MM.1S (cell line): ENCODE results near the gene RTN4RL2.

Source experiments
- DNase-seq: peaks from one replicate; pipeline ENCODE4 v3.0.0-alpha.2; 2015
- H2AFZ ChIP-seq: fragments of 300-600 bp; sonication (generic); 2 replicates; pipeline ENCODE4 v1.6.0; 2016; ENCODE audit warnings: antibody characterized with exemption, low read length
- H3F3A ChIP-seq: fragments of 300-600 bp; sonication (generic); 2 replicates; pipeline ENCODE4 v1.6.1; 2016; ENCODE audit warnings: mild to moderate bottlenecking, antibody characterized with exemption, low read length, moderate library complexity, mixed read lengths; ENCODE audit not compliant: insufficient read depth
- H3K27ac ChIP-seq: fragments of 300-600 bp; sonication (generic); 2 replicates; pipeline ENCODE4 v1.5.1; 2016; ENCODE audit warnings: mild to moderate bottlenecking, low read length
- H3K27me3 ChIP-seq: fragments of 300-600 bp; sonication (generic); replicated peaks from 2 replicates; pipeline ENCODE4 v1.6.0; 2016; ENCODE audit warnings: low read length; ENCODE audit not compliant: insufficient read depth
- H3K36me3 ChIP-seq: fragments of 300-600 bp; sonication (generic); replicated peaks from 2 replicates; pipeline ENCODE4 v1.6.1; 2016; ENCODE audit warnings: mild to moderate bottlenecking, low read length, mixed read lengths; ENCODE audit not compliant: insufficient read depth
- H3K4me1 ChIP-seq: fragments of 300-600 bp; sonication (generic); 2 replicates; pipeline ENCODE4 v1.6.1; 2016; ENCODE audit warnings: low read length, mixed read lengths
- H3K4me2 ChIP-seq: fragments of 300-600 bp; sonication (generic); 2 replicates; pipeline ENCODE4 v1.6.0; 2016; ENCODE audit warnings: low read depth, low read length
- H3K4me3 ChIP-seq: fragments of 300-600 bp; sonication (generic); 2 replicates; pipeline ENCODE4 v1.5.1; 2016; ENCODE audit warnings: low read length, mixed read lengths
- H3K79me2 ChIP-seq: fragments of 300-600 bp; sonication (generic); 2 replicates; pipeline ENCODE4 v1.6.1; 2016; ENCODE audit warnings: mixed run types, low read length, mixed read lengths
- H3K9ac ChIP-seq: fragments of 300-600 bp; sonication (generic); 2 replicates; pipeline ENCODE4 v1.6.1; 2016; ENCODE audit warnings: low read length, mixed read lengths
- H3K9me2 ChIP-seq: fragments of 300-600 bp; sonication (generic); replicated peaks from 2 replicates; pipeline ENCODE4 v1.6.1; 2016; ENCODE audit warnings: mild to moderate bottlenecking, low read length, mixed read lengths; ENCODE audit not compliant: insufficient read depth
- H3K9me3 ChIP-seq: fragments of 300-600 bp; sonication (generic); replicated peaks from 2 replicates; pipeline ENCODE4 v1.6.1; 2016; ENCODE audit warnings: mild to moderate bottlenecking, low read length, mixed read lengths; ENCODE audit not compliant: insufficient read depth
- H4K20me1 ChIP-seq: fragments of 300-600 bp; sonication (generic); 2 replicates; pipeline ENCODE4 v1.6.1; 2016; ENCODE audit warnings: mild to moderate bottlenecking, low read length, moderate library complexity, mixed read lengths; ENCODE audit not compliant: insufficient read depth
- EZH2 ChIP-seq: fragments of 300-600 bp; sonication (generic); optimal IDR thresholded peaks from 2 replicates; pipeline ENCODE3; 2017; ENCODE audit warnings: low read depth, mild to moderate bottlenecking, antibody characterized with exemption, low read length, mixed read lengths
- EZH2phosphoT487 ChIP-seq: fragments of 300-600 bp; sonication (generic); IDR thresholded peaks from 2 replicates; pipeline ENCODE4 v1.6.1; 2018; ENCODE audit warnings: antibody characterized with exemption, low read length
- TF ChIP-seq, protein P1 (sequence below): fragments of 300-600 bp; sonication (generic); IDR thresholded peaks from 2 replicates; pipeline ENCODE4 v1.5.1; 2016; ENCODE audit warnings: antibody characterized with exemption, low read length, mixed read lengths

Gene RTN4RL2

DNA sequence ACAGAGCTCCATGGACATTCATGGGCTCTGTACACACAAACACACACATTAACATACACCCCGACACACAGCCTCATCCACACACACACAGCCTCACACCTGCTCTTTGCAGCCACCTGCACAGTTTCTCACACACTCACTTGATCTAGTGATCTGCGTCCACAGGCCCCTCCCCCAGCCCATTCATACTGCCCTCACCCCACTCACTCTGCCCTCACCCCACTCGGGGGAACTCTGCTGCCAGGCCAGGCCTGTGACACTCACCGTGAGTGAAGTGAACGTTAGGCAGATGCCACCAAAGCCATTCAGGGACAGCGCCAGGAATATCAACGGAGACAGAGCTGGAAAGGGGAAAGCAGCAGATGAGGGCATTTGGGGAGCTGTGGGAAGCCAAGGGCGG is 40.2 kb downstream of the RTN4RL2 start:
- Histone ChIP-seq H3K27ac (no peak overlapping the region), H3K36me3 (no peaks in the 10 kb centered on the region)
- no peak for DNase-seq

DNA sequence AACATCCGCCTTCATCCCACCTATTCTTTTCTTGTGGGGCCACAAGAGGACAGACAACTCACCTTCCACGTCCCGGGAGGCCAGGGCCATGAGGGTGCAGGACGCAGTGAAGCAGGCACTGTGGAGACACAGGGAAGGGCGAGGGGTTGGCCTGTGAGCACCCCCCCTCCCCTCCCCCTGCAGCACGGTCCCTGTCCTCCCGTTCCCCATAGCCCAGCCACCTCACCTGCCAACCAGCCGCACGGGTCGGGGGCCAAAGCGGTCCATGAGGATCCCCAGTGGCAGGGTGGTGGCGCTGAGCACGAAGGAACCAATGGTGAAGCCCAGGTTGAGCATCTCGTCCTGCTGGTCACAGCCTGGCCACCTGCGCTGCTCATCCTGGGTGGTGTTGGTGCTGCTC is 40.6 kb downstream of the RTN4RL2 start:
- Histone ChIP-seq H3K27me3 (no peaks in the 10 kb centered on the region), H3F3A (no peaks in the 10 kb centered on the region), H3K27ac (no peak overlapping the region), H3K9me3 (no peaks in the 10 kb centered on the region), H3K79me2 (no peaks in the 10 kb centered on the region), H3K9ac (no peak overlapping the region), H4K20me1 (no peaks in the 10 kb centered on the region), H3K9me2 (no peaks in the 10 kb centered on the region), H3K4me3 (no peak overlapping the region), H3K4me2 (no peak overlapping the region), H3K4me1 (no peaks in the 10 kb centered on the region), H3K36me3 (no peaks in the 10 kb centered on the region), H2AFZ (no peak overlapping the region)
- no peak for DNase-seq
- TF ChIP-seq EZH2 (no peak), EZH2phosphoT487 (no peak)
- TF ChIP-seq, protein P1, sequence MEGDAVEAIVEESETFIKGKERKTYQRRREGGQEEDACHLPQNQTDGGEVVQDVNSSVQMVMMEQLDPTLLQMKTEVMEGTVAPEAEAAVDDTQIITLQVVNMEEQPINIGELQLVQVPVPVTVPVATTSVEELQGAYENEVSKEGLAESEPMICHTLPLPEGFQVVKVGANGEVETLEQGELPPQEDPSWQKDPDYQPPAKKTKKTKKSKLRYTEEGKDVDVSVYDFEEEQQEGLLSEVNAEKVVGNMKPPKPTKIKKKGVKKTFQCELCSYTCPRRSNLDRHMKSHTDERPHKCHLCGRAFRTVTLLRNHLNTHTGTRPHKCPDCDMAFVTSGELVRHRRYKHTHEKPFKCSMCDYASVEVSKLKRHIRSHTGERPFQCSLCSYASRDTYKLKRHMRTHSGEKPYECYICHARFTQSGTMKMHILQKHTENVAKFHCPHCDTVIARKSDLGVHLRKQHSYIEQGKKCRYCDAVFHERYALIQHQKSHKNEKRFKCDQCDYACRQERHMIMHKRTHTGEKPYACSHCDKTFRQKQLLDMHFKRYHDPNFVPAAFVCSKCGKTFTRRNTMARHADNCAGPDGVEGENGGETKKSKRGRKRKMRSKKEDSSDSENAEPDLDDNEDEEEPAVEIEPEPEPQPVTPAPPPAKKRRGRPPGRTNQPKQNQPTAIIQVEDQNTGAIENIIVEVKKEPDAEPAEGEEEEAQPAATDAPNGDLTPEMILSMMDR = no peak

More for the DNA sequence above, 40.2 kb downstream of the RTN4RL2 start:
- no peak overlapping the region for H3K4me3 ChIP-seq
- no peaks in the 10 kb centered on the region for H3K4me1 ChIP-seq
- H4K20me1 ChIP-seq = no peaks in the 10 kb centered on the region
- H3F3A ChIP-seq = no peaks in the 10 kb centered on the region
- no peak overlapping the region for H3K9ac ChIP-seq
- H3K9me3 ChIP-seq = no peaks in the 10 kb centered on the region
- no peaks in the 10 kb centered on the region for H3K79me2 ChIP-seq
- TF ChIP-seq, protein P1 = no peak
- TF ChIP-seq EZH2 (no peak), EZH2phosphoT487 (no peak)
- H2AFZ ChIP-seq = no peak overlapping the region
- no peaks in the 10 kb centered on the region for H3K27me3 ChIP-seq
- H3K4me2 ChIP-seq = no peak overlapping the region
- no peaks in the 10 kb centered on the region for H3K9me2 ChIP-seq

DNA sequence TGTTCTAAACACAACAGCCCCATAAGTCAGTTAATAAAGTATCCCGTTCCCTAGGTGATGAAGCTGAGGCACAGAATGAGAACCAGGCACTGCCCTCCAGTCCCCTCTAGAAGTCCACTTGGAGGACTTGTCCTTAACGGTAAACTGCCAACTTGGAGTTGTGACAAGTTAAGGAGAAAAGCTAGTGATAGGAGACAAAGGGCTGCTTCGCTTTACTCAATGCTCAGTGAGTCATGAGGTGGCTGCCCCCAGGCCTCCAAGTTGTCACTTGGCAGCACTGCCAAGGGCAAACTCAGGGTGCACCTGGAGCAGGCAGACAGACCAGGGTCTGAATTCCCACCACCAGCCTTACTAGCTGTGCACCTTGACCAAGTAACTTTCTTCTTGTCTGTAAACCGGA is 41.6 kb downstream of the RTN4RL2 start:
- DNase-seq = no peak
- Histone ChIP-seq H3K4me1 (no peaks in the 10 kb centered on the region), H3K36me3 (no peaks in the 10 kb centered on the region), H3F3A (no peaks in the 10 kb centered on the region), H4K20me1 (no peaks in the 10 kb centered on the region), H3K9ac (no peak overlapping the region), H3K9me2 (no peaks in the 10 kb centered on the region), H3K79me2 (no peaks in the 10 kb centered on the region), H3K4me3 (no peak overlapping the region), H3K9me3 (no peaks in the 10 kb centered on the region), H2AFZ (no peak overlapping the region), H3K27me3 (no peaks in the 10 kb centered on the region), H3K27ac (no peak overlapping the region), H3K4me2 (no peak overlapping the region)
- TF ChIP-seq EZH2 (no peak), EZH2phosphoT487 (no peak)
- TF ChIP-seq, protein P1 = no peak
